ENCODE measurements around the gene UBE2E1.

UBE2E1 gene

GRCh38 chr3:23873941-23874340 is 68.2 kb downstream of the UBE2E1 start:
- TF ChIP-seq CTCF (conservative IDR thresholded peaks at IDR 0.05; ENCODE audit: low read length): no peak
- peak; percentile 31 for DNase-seq (ENCODE audit: low read depth)
- H3K4me3 ChIP-seq (ENCODE audit: low read length): no peak overlapping the region

DNA sequence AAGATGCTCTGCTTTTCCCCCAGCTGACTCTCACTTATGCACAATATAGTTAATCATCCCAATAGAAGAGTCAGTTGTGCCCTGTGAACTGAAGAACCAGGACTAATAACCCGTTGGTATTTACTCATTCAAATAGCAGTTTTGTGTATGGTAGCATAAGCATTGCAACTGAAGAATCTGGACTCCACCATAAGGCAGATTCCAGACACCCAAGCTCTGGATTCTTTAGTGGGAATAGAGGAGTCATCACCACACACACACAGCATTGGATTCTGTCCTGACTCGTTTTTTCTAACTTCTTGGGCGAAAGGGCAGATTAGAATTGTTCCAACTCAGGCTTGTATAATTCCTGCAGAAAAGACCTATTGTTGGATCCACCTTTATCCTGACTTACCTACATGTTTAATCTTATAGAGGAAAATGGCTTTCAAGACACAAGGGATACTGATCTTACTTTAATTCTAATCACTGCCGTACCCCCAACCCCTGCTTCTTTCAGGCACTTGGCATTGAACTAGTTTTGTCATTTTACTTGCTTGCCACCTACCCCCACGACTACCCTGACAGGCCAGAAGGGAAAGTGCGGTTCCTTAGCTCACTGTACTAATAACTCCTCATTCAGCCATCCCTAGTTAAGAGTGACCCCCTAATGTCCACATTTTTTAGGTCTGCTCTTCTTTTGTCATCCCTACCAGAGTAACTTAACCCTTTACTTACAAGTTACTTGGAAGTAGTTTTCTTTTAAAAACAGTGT is 68.8 kb downstream of the UBE2E1 start:
- no peak for TF ChIP-seq CTCF (conservative IDR thresholded peaks at IDR 0.05; ENCODE audit: low read length)
- peak; percentile 85 for DNase-seq (ENCODE audit: low read depth)
- no peak overlapping the region for H3K4me3 ChIP-seq (ENCODE audit: low read length)

DNA sequence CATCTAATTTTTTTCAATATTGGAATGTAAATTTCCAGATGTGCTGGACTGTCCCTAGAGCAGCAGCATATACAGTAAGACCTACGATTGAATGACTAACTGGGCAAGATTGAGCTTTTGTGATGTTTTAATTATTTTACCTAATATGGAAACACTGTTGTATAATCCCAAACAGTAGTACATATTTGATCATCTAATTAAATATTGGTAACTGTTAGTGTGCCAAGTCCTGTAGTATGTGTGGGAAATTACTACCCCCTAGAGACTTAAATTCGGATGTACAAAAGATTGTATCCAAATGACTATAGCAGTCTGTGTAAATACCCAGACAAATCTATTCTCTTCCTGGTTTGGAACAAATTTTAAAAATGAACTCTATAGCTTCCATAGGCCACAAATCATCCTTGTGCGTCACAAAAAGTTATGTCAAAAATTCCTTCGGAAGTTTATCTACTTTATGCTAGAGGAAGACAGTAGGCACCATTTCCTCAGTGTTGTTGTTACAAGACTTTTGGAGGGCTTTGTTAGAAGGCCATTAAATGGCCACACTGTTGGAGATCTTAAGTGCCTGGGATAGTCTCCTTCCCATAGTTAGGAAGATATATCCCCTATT is 69.5 kb downstream of the UBE2E1 start:
- H3K4me3 ChIP-seq (ENCODE audit: low read length): no peak overlapping the region
- DNase-seq (ENCODE audit: low read depth): peak; percentile 31
- TF ChIP-seq CTCF (conservative IDR thresholded peaks at IDR 0.05; ENCODE audit: low read length): no peak

- DNase-seq (ENCODE audit: low read depth): peak; percentile 26
- H3K4me3 ChIP-seq (ENCODE audit: low read length): no peak overlapping the region
- TF ChIP-seq CTCF (conservative IDR thresholded peaks at IDR 0.05; ENCODE audit: low read length): no peak
These were observed 71.2 kb downstream of the UBE2E1 start for GRCh38 chr3:23876923-23877322.

GRCh38 chr3:23877329-23877980 is 71.7 kb downstream of the UBE2E1 start:
- peak; percentile 96 for DNase-seq (ENCODE audit: low read depth)
- H3K4me3 ChIP-seq (ENCODE audit: low read length): no peak overlapping the region
- TF ChIP-seq CTCF (conservative IDR thresholded peaks at IDR 0.05; ENCODE audit: low read length): no peak

DNA sequence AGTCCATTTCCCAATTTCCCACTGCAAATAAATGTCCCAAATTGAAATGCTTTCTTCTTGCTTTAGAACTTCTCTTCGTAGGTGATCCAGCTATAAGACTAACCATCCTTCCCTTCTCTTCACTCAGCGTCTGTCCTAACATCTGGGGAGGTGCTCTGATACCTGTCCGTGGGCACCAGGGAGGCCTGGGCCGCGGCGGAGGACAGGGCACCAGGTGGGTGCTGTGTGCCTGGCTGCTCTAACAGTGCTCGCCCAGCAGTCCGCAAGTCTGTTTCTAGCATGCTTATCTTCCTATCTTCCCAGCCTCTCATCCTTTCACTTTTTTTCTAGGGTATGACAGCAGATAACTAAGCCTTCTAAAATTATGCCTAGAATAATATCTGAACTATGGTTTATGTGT is 73.7 kb downstream of the UBE2E1 start:
- no peak for TF ChIP-seq CTCF (conservative IDR thresholded peaks at IDR 0.05; ENCODE audit: low read length)
- no peak overlapping the region for H3K4me3 ChIP-seq (ENCODE audit: low read length)
- DNase-seq (ENCODE audit: low read depth): no peak

Measured in AG10803 (cell line).